ENCODE results near the gene TOMM22.

The TOMM22 gene

DNA sequence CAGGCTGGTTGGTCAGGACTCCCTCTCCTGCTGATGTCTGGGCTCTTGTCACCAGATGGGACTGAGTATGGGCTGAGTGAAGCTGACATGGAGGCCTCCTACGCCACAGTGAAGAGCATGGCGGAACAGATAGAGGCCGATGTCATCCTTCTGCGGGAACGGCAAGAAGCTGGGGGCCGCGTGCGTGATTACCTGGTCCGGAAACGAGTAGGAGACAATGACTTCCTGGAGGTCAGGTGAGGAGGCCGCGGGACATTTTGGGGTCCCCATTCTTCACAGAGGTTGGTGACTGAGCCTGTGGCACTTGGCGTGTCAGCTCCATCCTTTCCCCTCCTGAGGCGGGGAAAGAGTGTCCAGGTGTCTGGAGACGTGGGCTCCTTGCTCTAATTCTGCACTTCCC lies 34.1 kb downstream of the TOMM22 start:
- DNase-seq: no peak

DNA sequence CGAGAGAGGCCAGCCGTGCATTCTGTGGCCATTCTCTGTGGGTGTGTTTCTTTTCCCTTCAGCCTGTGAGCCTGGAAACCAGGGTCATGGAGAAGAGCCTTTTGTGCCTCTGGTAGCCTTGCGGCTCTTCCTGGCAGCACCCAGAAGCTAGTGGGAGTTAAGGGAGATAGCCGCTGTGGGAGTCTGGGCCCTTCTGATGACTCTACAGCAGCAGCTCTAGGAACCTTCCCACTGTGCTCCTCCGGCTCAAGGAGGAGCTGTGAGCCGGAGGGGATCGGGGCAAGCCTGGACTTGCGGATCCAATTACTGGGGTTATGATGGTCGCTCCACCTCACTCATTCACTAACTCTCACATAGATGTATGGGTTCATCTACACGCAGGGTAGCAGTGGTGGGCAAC lies 34.5 kb downstream of the TOMM22 start:
- DNase-seq: no peak

DNA sequence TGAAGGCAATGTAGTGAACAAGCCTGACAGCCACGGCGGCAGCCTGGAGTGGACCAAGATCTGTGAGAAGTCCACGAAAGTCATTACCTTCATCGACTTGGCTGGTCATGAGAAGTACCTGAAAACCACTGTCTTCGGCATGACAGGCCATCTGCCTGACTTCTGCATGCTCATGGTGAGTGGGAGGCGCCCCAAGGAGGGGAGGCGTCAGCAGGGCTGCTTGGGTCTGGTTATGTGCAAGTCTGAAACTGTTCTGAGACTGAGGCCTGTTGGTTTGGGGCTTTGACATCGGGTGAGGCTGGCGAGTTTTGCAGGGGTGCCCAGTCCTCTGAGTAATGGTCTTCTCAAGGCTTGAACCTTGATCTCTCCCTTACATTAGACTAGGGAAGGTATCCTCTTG lies 35.1 kb downstream of the TOMM22 start:
- no peak for DNase-seq

DNA sequence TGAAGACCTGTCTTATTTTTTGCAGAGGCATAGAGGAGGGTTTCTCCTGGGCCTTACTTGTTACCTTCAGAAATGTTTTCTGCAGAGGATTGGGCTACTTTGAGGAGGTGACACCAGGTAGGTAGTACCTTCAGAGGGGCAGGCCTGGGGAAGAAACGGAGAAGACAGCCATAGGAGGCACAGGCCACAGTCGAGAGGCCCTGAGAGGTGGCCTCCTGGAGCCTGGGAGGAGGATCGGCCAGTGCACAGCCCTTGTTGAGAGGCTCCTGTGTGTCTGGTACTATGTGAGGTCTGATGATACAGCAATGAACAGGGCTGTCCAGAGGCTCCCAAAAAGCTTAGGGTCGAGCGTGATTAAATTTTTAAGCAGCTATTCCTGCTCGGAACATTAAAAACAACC lies 35.5 kb downstream of the TOMM22 start:
- DNase-seq: no peak

DNA sequence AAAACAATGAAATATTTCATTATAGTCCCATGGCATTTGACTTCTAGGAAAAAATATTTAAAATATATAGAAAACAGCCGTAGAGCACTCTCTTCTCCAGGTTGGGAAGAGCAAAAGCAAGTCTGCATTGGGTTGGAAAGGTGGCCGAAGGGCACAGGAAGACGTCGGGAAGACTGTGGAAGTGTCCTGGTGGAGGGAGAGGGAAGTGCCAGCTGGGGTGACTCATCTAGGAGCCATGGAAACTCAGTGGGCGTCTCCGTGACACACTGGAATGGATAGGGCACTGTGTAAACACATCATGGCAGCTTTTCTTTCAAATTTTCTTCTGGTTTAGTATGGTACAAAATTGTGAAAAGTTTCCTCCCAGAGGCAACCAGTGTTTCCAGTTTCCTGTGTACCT lies 36.7 kb downstream of the TOMM22 start:
- DNase-seq: no peak

DNA sequence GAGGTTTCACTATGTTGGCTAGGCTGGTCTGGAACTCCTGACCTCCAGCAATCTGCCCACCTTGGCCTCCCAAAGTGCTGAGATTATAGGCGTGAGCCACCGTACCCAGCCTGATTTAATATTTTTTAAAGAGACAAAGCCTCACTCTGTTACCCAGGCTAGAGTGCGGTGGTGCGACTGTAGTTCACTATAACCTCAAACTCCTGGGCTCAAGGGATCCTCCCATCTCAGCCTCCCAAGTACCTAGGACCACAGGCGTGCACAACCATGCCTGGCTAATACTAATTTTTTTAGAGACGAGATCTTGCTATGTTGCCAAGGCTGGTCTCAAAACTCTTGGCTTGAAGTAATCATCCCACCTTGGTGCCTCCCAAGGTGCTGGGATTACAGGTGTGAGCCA lies 37.4 kb downstream of the TOMM22 start:
- DNase-seq: no peak

DNA sequence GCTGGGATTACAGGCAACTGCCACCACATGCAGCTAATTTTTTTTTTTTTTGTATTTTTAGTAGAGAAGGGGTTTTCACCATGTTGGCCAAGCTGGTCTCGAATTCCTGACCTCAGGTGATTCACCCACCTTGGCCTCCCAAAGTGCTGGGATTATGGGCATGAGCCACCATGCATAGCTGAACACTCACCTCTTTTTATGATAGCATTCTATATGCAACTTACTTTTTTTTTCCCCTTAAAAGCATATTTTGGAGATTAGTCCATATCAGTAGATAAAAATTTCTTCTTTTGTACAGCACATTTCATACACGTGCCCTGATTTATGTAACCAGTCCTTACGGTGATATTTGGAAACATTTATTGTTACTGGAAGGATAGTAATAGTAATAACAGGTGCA lies 38.6 kb downstream of the TOMM22 start:
- no peak for DNase-seq

DNA sequence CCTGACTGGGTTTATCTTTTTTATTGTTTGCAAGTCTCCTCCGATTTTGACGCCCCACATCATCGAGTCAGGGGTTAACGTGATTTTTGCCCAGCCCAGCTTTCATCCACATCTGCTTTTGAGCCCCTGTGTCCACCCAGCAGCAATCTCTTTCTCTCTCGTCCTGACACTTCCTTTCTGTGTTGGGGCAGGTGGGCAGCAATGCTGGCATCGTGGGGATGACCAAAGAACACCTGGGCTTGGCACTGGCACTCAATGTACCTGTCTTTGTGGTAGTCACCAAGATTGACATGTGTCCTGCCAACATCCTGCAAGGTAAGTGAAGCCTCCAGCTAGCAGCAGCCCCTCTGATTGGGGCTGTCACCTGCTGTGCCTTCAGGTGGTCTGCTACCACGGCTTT lies 39.8 kb downstream of the TOMM22 start:
- DNase-seq: no peak

DNA sequence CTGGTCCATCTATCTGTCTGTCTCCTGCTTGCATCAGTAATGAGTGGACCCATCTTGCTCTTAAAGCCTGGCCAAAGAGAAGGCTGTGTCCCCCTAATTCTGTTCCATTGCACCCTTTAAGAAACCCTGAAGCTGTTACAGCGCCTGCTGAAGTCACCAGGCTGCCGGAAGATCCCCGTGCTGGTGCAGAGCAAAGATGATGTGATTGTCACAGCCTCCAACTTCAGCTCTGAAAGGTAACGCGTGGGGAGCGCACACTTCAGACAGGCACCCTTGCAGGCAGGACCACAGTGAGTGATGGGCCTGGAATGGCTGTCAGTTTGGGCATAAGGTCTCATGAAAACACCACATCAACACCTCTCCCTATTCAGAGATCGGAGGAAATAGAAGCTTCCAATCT lies 42.4 kb downstream of the TOMM22 start:
- DNase-seq: no peak

DNA sequence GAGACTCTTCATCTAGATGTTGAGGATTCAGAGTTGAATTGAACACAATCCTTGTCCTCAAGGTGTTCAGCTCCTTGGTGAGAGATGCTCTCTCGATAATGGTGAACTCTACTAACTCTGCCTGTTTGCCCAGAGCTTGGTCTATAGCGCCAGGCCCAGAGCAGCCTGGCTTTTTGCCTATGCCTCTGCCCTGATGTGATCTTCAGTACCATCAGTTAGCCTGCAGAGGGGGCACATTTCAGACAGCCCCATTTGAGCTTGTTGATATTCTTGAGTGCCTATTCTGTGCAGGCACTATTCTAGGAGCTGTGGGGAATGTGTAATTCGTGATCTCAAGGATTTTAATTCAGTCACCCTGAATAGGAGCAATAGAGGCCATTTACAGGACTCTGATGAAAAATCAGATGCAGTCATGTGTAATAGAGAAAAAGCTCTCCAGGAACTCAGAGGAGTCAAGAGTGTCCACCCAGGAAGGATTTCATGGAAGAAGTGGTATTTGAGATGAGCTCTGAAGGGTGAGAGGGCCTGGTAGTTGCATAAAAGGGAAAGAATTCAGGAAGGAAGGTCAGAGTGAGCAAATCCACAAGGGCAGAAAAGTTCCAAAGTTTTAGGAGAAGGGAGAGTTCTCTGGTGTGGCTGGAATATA lies 43.3 kb downstream of the TOMM22 start:
- DNase-seq: peak; percentile 41

DNA sequence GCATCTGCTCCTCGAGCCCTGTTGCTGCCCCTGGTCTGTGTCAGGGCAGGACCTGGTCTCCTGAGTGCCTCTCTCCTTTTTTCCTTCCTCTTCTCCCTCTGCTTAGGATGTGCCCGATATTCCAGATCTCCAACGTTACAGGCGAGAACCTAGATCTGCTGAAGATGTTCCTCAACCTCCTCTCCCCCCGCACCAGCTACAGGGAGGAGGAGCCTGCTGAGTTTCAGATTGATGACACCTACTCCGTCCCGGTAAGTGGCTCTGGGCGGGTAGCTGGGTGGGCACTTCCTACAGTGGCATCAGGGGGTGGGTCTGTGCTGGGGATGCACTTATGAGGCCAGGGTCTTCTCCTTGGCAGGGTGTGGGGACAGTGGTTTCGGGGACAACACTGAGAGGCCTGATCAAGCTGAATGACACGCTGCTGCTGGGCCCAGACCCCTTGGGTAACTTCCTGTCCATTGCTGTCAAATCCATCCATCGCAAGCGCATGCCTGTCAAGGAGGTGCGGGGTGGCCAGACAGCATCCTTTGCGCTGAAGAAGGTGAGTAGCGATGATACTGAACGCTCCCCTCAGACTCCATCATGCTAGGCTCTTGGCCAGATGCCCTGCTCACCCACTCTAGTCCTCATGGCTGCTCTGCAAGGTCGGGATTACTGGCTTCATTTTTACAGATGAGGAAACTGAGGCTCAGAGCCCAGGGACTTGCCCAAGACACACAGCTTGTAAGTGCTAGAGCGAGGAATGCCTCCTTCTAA lies 44.3 kb downstream of the TOMM22 start:
- peak; percentile 13 for DNase-seq

DNA sequence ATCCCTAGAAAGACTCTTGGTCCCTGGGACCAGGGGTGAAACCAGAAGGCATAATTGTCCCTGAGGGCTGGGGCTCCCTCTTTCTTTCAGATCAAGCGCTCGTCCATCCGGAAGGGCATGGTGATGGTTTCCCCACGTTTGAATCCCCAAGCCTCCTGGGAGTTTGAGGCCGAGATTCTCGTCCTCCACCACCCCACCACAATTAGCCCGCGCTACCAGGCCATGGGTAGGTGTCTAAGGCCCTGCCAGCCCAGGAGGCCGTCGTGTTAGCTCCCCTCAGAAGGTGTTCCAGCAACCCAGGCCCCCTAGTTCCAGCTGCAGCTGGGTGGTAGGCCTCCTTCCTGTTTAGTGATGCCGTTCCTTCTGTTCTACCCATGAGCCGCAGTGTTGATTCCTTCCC lies 45.4 kb downstream of the TOMM22 start:
- no peak for DNase-seq

DNA sequence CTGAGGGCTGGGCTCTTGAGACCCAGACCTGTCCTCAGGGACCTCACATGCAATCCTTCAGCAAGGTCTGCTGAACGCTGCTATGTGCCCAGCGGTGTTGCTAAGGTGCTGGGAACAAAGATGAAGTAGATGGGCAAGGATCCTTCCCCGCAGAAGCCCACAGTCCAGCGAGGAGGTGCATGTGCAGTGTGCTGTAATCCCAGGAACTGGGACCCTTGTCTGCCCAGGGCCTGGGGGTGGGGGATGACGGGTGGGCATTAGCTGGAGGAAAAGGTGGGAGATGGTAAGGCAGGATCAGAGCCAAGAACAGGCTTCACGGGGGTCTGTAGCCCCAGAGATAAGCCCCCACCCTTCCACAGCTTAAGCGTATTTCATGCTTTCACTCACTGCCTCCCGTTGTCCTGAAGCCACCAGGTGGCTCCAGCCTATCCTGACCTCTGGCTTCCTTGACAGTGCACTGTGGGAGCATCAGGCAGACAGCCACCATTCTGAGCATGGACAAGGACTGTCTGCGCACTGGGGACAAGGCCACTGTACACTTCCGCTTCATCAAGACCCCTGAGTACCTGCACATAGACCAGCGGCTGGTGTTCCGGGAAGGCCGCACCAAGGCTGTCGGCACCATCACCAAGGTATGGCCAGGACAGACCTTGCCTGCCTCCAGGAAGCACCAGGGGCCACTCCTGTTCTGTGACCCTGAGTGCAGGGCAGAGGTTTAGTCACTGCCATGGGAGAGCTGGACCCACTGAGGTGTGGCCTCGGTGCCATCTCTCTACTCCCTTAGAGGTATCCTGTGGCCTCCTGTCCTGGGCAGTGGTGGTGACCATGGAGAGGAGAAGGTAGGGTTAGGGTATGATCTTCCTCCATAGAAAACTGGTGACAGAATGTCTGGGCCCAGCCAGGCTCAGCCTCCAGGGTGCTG lies 46.0 kb downstream of the TOMM22 start:
- DNase-seq: peak; percentile 16

DNA sequence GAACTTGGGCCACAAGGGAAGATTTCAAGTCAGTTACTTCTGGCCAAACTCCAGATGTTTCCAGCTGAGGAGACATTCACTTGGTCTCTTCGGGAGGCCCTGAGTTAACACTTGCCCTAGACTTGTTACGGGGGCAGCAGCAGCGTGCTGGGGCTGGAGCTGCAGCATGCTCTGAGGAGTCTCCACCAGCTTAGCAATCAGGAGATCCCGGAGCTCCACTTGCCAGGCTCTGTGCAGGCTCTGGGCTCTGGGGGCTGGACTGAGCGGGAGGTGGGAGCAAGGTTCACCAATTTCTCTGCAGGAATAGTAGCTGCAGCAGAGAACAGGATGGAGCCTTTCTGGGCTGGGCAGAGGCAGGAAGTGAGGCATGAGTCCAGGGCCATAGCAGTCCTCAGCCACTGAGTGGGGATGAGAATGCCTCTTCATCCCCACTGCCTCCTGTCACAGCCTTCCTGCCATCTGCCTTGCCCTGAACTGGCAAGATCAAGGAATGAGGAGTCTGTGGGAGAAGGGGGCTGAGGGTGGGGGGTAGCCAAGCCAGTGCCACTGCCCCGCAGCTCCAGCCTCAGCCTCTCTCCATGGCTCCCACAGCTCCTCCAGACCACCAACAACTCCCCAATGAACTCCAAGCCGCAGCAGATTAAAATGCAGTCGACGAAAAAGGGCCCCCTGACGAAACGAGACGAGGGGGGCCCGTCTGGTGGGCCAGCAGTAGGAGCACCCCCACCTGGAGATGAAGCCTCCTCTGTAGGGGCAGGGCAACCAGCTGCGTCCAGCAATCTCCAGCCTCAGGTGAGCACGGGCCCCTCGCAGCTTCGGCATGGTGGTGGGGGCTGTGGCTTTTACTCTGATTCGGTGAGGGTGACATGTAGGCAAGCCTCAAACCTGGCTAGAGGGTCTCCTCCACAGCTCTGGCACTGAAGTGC lies 47.4 kb downstream of the TOMM22 start:
- DNase-seq: peak; percentile 12

DNA sequence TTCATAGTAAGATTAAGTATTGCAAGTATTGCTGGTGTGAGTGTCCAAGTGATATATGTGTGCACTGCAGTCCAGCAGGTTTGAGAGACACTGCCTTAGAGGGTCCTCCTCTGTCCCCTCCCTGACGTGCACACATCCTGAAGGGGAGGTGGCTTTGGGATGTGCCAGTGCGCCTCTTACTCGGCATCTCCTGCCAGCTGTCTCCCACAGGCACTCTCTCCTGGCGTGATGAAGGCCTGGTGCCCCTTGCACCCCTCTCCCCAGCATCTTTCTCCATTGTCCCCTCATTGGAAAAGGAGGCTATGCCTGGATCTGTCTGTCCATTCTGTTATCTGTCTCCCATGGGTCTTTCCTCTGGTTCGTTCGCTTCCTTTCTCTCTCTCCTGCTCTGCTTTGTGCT lies 48.2 kb downstream of the TOMM22 start:
- peak; percentile 13 for DNase-seq

DNA sequence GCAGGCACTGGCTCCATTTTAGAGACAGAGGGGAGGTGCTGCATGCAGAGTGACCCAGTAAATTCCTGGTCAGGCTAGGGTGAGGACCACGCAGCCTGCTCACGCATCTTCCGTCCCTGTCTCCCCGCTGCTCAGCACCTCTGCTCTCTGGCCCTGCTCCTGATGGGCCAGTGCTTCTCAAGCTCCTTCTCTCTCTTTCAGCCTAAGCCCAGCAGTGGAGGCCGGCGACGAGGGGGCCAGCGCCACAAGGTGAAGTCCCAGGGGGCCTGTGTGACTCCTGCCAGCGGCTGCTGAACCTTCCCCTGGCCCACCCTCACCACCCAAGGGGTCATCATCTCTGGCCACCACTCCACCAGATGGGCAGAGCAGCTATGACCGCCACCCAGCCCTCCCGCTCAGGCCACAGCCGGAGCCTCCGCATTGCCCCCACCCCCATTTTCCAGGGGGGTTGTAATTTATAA lies 48.7 kb downstream of the TOMM22 start:
- peak; percentile 17 for DNase-seq

DNA sequence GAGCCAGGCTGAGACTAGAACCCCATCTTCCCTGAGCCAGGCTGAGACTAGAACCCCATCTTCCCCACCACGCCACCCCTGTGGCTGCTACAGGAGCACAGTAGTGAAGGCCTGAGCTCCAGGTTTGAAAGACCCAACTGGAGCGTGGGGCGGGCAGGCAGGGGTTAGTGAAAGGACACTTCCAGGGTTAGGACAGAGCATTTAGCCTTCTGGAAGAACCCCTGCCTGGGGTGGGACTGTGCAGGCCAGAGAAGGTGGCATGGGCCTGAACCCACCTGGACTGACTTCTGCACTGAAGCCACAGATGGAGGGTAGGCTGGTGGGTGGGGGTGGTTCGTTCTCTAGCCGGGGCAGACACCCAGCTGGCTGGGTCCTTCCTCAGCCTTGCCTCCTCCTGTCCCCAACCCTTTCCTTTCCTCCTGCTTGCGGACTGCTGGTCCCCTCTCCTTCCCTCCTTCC lies 50.0 kb downstream of the TOMM22 start:
- peak; percentile 23 for DNase-seq

DNA sequence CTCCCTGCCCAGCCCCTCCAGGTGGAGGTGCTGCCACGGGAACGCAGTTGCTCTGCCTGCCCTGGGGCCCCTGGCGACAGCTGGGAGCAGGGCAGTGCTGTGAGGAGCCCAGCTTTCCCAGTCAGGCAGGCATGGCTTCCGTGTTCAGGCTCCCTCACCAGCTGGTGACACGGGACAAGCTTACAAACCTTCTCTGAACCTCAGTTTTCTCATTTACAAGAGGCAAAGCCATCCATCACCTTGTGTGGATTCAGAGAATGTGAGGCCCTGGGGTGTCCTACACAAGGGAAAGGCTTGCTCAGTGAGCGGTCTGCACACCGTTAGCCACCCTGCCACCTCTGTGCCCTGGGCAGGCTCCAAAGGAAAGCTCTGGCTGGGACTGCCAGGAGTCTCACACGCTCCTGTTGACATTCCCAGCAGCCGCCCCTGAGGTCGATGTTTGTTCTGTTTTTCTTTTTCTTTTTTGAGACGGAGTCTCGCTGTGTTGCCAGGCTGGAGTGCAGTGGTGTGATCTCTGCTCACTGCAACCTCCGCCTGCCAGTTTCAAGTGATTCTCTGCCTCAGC lies 50.6 kb downstream of the TOMM22 start:
- no peak for DNase-seq

DNA sequence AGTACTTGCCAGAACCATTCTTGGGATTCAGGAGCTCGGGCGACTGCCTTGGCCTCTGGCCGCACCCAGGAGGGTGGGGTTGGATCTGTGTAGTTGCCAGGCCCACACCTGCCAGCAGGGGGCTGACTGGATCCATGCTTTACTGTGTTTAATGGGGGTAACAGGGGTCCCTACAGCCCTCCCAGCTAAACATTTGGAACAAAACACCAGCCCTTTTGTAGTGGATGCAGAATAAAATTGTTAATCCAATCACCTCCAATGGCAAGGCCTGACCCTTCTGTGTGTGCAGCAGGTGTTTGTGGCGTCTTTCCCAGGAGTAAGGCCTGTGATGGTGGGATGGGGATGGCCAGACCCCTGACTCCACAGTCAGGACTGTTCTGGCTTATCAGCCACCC lies 51.6 kb downstream of the TOMM22 start:
- peak; percentile 69 for DNase-seq

DNA sequence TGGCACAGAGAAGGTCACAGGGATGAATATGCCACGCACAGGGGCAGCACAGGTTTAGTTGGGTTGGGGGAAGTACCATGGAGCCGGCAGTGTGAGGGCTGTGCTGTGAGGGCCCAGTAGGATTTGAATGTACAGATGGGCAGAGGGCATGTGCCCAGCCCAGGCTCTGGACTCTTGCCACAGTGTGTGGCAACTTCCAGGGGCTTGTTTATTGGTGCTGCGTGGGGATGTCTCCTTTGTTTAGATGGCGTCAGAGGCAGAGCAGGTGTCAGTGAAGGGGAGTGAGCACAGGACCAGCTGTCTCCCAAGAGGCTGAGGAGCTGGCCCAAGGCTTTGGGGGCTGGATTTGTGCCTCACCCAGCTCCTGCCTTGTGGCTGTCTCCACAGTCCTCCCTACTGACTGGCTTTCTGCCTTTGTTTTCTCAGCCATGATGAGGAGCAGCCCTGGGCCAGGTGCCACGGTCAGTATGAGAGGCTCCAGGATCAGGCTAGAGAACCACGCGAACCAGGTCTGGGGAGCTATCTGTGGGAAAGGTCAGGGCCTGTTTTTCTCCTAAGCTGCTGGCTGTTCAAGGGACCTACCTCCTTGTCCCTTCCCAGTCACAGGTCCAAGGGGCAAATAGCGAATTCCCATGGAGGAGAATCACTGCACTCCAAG lies 52.1 kb downstream of the TOMM22 start:
- no peak for DNase-seq

DNA sequence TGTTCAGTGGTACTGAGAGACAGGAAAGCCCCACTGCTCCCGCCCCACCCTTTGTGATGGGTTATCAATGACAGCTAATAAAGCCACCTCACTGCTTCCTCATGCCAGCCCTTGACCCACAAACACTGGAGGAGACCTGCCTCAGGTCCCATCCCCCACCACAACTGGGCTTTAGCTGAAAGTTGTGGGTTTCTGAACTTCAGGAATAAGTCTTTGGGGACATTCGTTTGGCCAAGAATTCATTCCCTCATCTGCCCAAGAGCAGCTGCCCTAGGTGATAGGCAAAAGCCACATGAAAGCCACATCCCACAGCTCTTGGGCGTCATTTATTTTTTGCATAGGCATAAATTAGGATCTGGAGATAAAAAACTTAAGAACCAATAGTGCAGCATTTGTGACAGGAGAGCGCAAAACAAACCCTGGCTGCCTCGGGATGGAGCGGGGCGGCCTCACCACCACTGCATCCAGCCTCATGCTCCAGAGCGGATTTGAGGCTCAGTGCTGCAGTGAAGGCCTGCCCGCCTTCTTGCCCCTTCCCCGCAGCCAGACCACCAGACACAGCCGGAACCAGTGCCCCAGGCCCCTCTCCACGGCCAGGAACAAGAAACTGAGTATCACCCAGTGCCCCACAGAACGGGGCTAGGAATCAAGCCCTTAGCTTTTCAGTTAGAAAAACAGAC lies 52.8 kb downstream of the TOMM22 start:
- no peak for DNase-seq
